Measurements from ENCODE around the gene SLC6A6.

Gene SLC6A6

DNA sequence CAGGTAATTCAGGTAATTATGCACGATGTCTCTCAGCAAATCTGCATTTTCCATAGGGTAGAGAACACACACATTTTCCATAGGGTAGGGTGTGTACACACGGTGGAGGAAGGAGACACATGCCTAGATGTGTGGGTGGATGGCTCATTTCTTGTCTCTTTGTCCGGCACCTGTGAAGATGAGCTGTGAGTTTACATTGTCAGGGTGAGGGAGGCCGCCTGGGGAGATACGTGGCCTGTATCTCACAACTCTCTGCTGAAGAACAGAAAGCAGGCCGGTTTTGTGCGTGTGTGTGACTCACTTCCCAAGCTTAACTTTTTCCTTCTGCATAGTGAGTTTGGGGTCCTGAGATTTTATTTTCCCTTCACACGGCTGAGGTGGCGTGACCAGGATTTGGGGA, 60.3 kb downstream of the SLC6A6 start:
- no peak overlapping the region for H3K4me3 ChIP-seq (ENCODE audit: low read depth, low read length)
- TF ChIP-seq, protein P1, sequence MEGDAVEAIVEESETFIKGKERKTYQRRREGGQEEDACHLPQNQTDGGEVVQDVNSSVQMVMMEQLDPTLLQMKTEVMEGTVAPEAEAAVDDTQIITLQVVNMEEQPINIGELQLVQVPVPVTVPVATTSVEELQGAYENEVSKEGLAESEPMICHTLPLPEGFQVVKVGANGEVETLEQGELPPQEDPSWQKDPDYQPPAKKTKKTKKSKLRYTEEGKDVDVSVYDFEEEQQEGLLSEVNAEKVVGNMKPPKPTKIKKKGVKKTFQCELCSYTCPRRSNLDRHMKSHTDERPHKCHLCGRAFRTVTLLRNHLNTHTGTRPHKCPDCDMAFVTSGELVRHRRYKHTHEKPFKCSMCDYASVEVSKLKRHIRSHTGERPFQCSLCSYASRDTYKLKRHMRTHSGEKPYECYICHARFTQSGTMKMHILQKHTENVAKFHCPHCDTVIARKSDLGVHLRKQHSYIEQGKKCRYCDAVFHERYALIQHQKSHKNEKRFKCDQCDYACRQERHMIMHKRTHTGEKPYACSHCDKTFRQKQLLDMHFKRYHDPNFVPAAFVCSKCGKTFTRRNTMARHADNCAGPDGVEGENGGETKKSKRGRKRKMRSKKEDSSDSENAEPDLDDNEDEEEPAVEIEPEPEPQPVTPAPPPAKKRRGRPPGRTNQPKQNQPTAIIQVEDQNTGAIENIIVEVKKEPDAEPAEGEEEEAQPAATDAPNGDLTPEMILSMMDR (IDR thresholded peaks at IDR 0.05; ENCODE audit: borderline replicate concordance, insufficient read depth, low read depth, low read length), result no peak

DNA sequence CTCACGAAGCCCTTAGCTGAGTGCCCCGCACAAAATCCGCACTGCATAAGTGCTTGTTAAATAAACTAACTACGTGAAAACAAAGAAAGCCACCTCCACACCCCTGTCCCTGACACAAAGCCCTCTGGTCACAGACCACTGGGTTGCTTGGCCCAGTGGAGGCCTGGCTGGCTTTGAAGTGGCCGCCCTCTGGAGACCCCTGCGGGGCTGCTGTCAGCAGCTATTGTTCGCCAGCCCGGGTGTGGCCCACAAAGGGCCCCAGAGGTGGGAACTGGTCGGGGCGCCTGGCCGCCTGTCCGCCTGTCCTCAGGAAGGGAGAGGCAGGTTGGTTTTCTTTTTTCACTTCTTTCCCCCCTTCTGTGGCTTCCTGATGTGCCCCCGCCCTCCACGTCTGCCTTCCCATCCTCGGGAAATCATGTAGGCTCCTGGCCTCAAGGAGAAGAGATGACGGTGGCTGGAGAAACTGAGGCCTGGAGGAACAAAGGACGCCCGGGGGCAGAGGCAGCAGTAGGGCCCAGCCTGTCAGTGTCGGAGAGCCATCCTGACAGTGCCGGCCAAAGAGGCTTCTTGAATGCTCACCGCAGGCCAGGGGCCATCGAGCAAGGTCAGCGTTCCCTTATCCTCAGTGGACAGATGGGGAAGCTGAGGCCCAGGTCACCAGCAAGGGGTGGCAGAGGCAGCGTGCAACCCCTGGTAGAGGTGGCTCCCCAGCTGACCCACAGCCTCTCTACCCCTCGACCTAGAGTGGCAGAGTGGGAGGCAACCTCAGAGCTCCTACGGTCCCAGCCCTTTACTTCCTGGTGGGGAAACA, 61.1 kb downstream of the SLC6A6 start:
- TF ChIP-seq, protein P1 (IDR thresholded peaks at IDR 0.05; ENCODE audit: borderline replicate concordance, insufficient read depth, low read depth, low read length), result no peak
- H3K4me3 ChIP-seq (ENCODE audit: low read depth, low read length), result no peak overlapping the region

DNA sequence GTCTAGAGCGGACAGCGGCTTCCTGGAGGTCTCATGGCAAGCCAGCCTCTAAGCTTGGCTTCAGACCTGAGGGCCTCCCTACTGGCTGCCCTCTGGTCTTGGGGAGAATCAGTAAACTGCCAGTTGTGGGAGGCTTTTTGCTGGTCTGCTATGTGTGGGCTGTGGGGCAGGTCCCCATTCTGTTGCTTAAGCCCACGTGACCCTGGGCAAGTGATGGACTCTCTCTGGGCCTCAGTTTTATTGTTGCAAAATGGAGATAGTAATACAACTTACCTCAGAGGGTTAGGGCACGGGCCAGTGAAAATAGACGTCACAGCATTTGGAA, 61.7 kb downstream of the SLC6A6 start:
- H3K4me3 ChIP-seq (ENCODE audit: low read depth, low read length), result no peak overlapping the region
- TF ChIP-seq, protein P1 (IDR thresholded peaks at IDR 0.05; ENCODE audit: borderline replicate concordance, insufficient read depth, low read depth, low read length), result no peak

DNA sequence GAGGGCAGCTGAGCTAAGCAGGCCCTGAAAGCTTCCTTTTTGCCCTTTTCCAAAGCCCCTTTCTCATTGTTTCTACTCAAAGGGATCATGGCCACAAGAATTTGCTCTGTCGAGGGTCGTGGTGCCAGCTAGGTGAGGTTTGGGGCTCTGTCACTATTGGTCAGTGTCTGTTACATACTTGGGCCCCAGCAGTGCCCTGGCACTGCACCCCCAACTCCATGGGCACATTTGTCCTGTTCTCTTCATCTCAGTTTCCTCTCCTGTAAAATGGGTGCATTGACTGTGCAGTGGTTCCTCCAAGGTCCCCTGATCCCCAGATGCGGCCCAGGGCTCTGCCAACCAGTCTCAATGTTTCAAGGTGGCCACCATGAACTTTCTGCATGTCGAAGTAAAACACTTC, 62.1 kb downstream of the SLC6A6 start:
- TF ChIP-seq, protein P1 (IDR thresholded peaks at IDR 0.05; ENCODE audit: borderline replicate concordance, insufficient read depth, low read depth, low read length), result no peak
- H3K4me3 ChIP-seq (ENCODE audit: low read depth, low read length), result no peak overlapping the region

DNA sequence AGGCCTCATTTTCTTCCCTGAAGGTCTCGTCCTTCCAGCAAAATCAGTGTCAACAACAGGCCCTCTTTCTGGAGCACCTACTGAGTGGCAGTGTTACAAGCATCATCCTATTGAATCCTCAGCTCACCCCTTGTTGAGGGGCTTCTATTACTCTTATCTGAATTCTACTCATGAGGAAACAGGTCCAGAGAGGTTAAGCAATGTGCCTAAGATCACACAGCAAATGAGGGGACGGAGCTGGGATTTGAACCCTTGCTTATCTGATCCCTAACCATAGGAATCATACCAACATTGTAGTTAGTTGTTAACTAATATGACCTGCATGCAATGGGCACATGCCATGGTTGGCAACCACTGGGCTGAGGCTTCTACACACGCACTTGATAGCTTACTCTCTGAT, 63.0 kb downstream of the SLC6A6 start:
- TF ChIP-seq, protein P1 (IDR thresholded peaks at IDR 0.05; ENCODE audit: borderline replicate concordance, insufficient read depth, low read depth, low read length), result no peak
- no peak overlapping the region for H3K4me3 ChIP-seq (ENCODE audit: low read depth, low read length)

DNA sequence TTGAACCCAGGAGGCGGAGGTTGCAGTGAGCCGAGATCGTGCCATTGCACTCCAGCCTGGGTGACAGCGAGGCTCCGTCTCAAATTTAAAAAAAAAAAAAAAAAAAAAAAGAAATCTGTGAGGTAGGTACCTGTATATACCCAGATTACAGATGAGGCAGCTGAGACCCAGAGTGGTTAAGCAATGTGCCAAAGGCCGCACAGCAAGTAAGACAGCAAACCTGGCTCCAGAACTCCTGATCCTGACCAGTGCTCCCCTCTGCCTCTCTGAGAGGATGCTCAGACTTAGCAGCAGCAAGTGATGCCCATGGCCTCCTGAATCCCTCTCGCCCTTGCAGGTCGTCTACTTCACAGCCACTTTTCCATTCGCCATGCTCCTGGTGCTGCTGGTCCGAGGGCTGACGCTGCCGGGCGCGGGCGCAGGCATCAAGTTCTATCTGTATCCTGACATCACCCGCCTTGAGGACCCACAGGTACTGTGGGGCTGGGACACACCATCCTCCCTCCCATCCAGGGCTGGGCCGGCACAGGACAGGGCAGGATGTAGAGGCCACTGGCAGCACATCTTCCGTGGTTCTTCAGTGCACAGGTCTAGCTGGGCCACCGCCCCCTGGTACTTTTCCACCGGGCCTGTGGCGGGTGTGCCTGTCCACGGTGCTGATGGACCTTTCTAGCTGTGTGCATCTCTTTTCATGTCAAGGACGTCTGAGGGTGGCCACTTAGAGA, 63.9 kb downstream of the SLC6A6 start:
- TF ChIP-seq, protein P1 (IDR thresholded peaks at IDR 0.05; ENCODE audit: borderline replicate concordance, insufficient read depth, low read depth, low read length), result no peak
- H3K4me3 ChIP-seq (ENCODE audit: low read depth, low read length), result no peak overlapping the region
